SK-N-SH (cell line): ENCODE data around the gene CUBN. TPM values are rescaled to one million over a fixed set of nuclear protein-coding genes. Genes with fewer than 3 reads are reported as not detected.
A peak's percentile ranks its signal among the peaks of the same experiment; 100 is the strongest.
"Not testable (repeated sequence)": the region's sequence is repeated elsewhere in the genome, so short reads cannot be mapped to it uniquely, and the experiment has no call there.

Experiments used
- CTCF ChIA-PET: fragments of 300-600, 350-600 bp; formaldehyde crosslinking; extraction: SDS; loops from one replicate; lab custom pipeline; 2021; lab: Yijun Ruan, JAX
- POLR2A ChIA-PET: fragments of 350-600 bp; sonication (Branson Sonifier 250); formaldehyde crosslinking; extraction: SDS; loops from one replicate; lab custom pipeline; 2020; ENCODE audit warnings: antibody characterized with exemption, inconsistent platforms; lab: Yijun Ruan, JAX
- DNase-seq: peaks from one replicate; pipeline ENCODE4 v3.0.0; 2012
- H2AFZ ChIP-seq: fragments of 200-600 bp; sonication (generic); 2 replicates; pipeline ENCODE4 v1.8.1; 2016; ENCODE audit warnings: antibody characterized with exemption, mild to moderate bottlenecking, low read depth
- H3F3A ChIP-seq: fragments of 200-600 bp; sonication (generic); replicated peaks from 2 replicates; pipeline ENCODE3; 2016; ENCODE audit warnings: antibody characterized with exemption, mild to moderate bottlenecking; ENCODE audit not compliant: insufficient read depth
- H3K27ac ChIP-seq, 2 experiments: fragments of 200-500 bp in 1 of 2; fragments of 200-600 bp in 1 of 2; sonication (Bioruptor generic) in 1 of 2; sonication (generic), shearing (Covaris generic) in 1 of 2; 2 replicates each; pipeline versions ENCODE4 v1.5.1 to v1.6.1; 2014 to 2016; ENCODE audit warnings: low read depth in 2 of 2, inconsistent platforms in 1 of 2, low read length in 1 of 2, mild to moderate bottlenecking in 1 of 2, mixed read lengths in 1 of 2
- H3K27me3 ChIP-seq: fragments of 200-600 bp; sonication (generic), shearing (Covaris generic); 2 replicates; pipeline ENCODE4 v1.6.1; 2016; ENCODE audit warnings: mixed run types; ENCODE audit not compliant: insufficient read depth
- H3K36me3 ChIP-seq, 2 experiments: fragments of 200-500 bp in 1 of 2; fragments of 200-600 bp in 1 of 2; sonication (Bioruptor generic) in 1 of 2; sonication (generic) in 1 of 2; replicated peaks in 1 of 2; 2 replicates each; pipeline versions ENCODE3 to v1.5.1; 2014 to 2016; ENCODE audit warnings: low read length in 1 of 2, mild to moderate bottlenecking in 1 of 2; ENCODE audit not compliant: insufficient read depth in 2 of 2, control insufficient read depth in 1 of 2
- H3K4me1 ChIP-seq, 2 experiments: fragments of 200-500 bp in 1 of 2; fragments of 200-600 bp in 1 of 2; sonication (Bioruptor generic) in 1 of 2; sonication (generic), shearing (Covaris generic) in 1 of 2; 2 replicates each; pipeline versions ENCODE4 v1.5.1 to v1.6.1; 2014 to 2016; ENCODE audit warnings: low read depth in 1 of 2, low read length in 1 of 2, mixed run types in 1 of 2; ENCODE audit not compliant: insufficient read depth in 2 of 2, control insufficient read depth in 1 of 2
- H3K4me2 ChIP-seq: fragments of 200-600 bp; sonication (generic), shearing (Covaris generic); 2 replicates; pipeline ENCODE4 v1.6.1; 2017; ENCODE audit warnings: mixed run types
- H3K4me3 ChIP-seq, 2 experiments: fragments of 200-500 bp in 1 of 2; fragments of 200-600 bp in 1 of 2; sonication (Bioruptor generic) in 1 of 2; sonication (generic), shearing (Covaris generic) in 1 of 2; 2 replicates each; pipeline versions ENCODE4 v1.5.1 to v1.8.1; 2014 to 2016; ENCODE audit warnings: low read depth in 2 of 2, inconsistent platforms in 1 of 2, low read length in 1 of 2, mild to moderate bottlenecking in 1 of 2, mixed read lengths in 1 of 2, moderate library complexity in 1 of 2
- H3K79me2 ChIP-seq: fragments of 200-600 bp; sonication (generic); 2 replicates; pipeline ENCODE4 v1.8.1; 2017; ENCODE audit warnings: mild to moderate bottlenecking; ENCODE audit not compliant: insufficient read depth
- H3K9ac ChIP-seq: fragments of 200-600 bp; sonication (generic); 2 replicates; pipeline ENCODE4 v1.6.1; 2017; ENCODE audit warnings: mixed run types
- H3K9me2 ChIP-seq: fragments of 200-600 bp; sonication (generic); 2 replicates; pipeline ENCODE4 v1.6.1; 2017; ENCODE audit warnings: mixed run types
- H3K9me3 ChIP-seq: fragments of 200-600 bp; sonication (generic); 2 replicates; pipeline ENCODE4 v1.6.1; 2017; ENCODE audit warnings: mixed run types, mild to moderate bottlenecking, moderate library complexity
- H4K20me1 ChIP-seq: fragments of 200-600 bp; sonication (generic); 2 replicates; pipeline ENCODE4 v1.6.1; 2017; ENCODE audit warnings: mild to moderate bottlenecking, mixed run types; ENCODE audit not compliant: insufficient read depth
- CHD2 ChIP-seq: fragments of 150-350 bp; IDR thresholded peaks from 2 replicates; pipeline ENCODE4 v1.6.1; 2018; ENCODE audit warnings: low read length; ENCODE audit not compliant: partially characterized antibody
- FOSL2 ChIP-seq: IDR thresholded peaks from 2 replicates; pipeline ENCODE4 v1.4.0; 2012; ENCODE audit warnings: low read depth, mild to moderate bottlenecking, moderate library complexity, borderline replicate concordance
- GATA2 ChIP-seq: sonication (generic); formaldehyde crosslinking; IDR thresholded peaks from 2 replicates; pipeline ENCODE4 v1.5.0; 2020; ENCODE audit warnings: mild to moderate bottlenecking, missing genetic modification reagents
- JUND ChIP-seq: IDR thresholded peaks from 2 replicates; pipeline ENCODE4 v1.4.0; 2012
- PBX3 ChIP-seq: IDR thresholded peaks from 2 replicates; pipeline ENCODE4; 2012
- RAD21 ChIP-seq: IDR thresholded peaks from 2 replicates; pipeline ENCODE4 v1.6.1; 2012; ENCODE audit warnings: mild to moderate bottlenecking, low read length
- REST ChIP-seq: IDR thresholded peaks from 2 replicates; pipeline ENCODE4 v1.6.1; 2012; ENCODE audit warnings: mild to moderate bottlenecking, low read depth, low read length, moderate library complexity
- RXRA ChIP-seq: IDR thresholded peaks from 2 replicates; pipeline ENCODE4 v1.4.0; 2012; ENCODE audit warnings: low read depth, mild to moderate bottlenecking, borderline replicate concordance
- SMC3 ChIP-seq: IDR thresholded peaks from 2 replicates; pipeline ENCODE4 v1.6.1; 2012; ENCODE audit warnings: low read depth, low read length, improper control_type of control experiment
- TCF12 ChIP-seq: IDR thresholded peaks from 2 replicates; pipeline ENCODE4 v1.4.0; 2012
- WGBS: methylation state at CpG from one replicate; pipeline ENCODE4 v1.1.6; 2017; ENCODE audit warnings: low lambda C conversion rate; 5-methylcytosine and 5-hydroxymethylcytosine counted together
- polyA plus RNA-seq, 3 experiments: library from polyadenylated mRNA; depleted of rRNA; stranded (reverse); fragments of >200 nt; gene quantifications; 2 replicates each; pipeline ENCODE4 v1.2.3, GENCODE V29; 2012

CUBN gene
- polyA plus RNA-seq, 1 of the 3 experiments (the other 2 are of a cell fraction) = 2.4 TPM

GRCh38 chr10:17114878-17115444 is 14.7 kb downstream of the CUBN start:
- WGBS = 76% methylated on average over 13 of the region's 13 CpGs
- H2AFZ ChIP-seq, H3K9ac ChIP-seq, DNase-seq, H3K9me2 ChIP-seq, H4K20me1 ChIP-seq, H3K4me1 ChIP-seq, H3K36me3 ChIP-seq, H3K9me3 ChIP-seq, H3K4me3 ChIP-seq, POLR2A ChIA-PET, H3K79me2 ChIP-seq, H3K27me3 ChIP-seq, CTCF ChIA-PET: not testable (repeated sequence)
- peak overlapping the region in 1 of 2 experiments; percentile 57; a peak in 2 of 4 replicates for H3K27ac ChIP-seq
- peaks cover 27% of the 10 kb centered on the region for H3F3A ChIP-seq
- TF ChIP-seq FOSL2 (0 out of 2 replicates have a peak, but pooled peaks have one; percentile 4), JUND (peak; percentile 22; the same call in 1 of the 2 replicates), PBX3 (peak; percentile 16; the same call in 1 of the 2 replicates), RXRA (peak; percentile 40; the same call in 1 of the 2 replicates), TCF12 (peak; percentile 41; the same call in 1 of the 2 replicates)
- peak overlapping the region; percentile 6; the same call in 1 of the 2 replicates for H3K4me2 ChIP-seq

- no peak for DNase-seq
- POLR2A ChIA-PET = no interaction called here
These were observed 15.6 kb downstream of the CUBN start for GRCh38 chr10:17113889-17114540.

More at GRCh38 chr10:17113889-17114540, 15.6 kb downstream of the CUBN start:
- Histone ChIP-seq H4K20me1 (no peaks in the 10 kb centered on the region), H3F3A (peaks cover 30% of the 10 kb centered on the region), H3K4me3 (no peak overlapping the region), H3K4me1 (peaks cover 0 to 7% of the 10 kb centered on the region in 2 experiments), H3K27me3 (no peaks in the 10 kb centered on the region), H3K79me2 (no peaks in the 10 kb centered on the region), H2AFZ (no peak overlapping the region), H3K36me3 (no peaks in the 10 kb centered on the region), H3K9ac (no peak overlapping the region), H3K9me2 (no peaks in the 10 kb centered on the region), H3K4me2 (no peak overlapping the region), H3K9me3 (no peaks in the 10 kb centered on the region), H3K27ac (peak overlapping the region in 1 of 2 experiments; percentile 57; a peak in 2 of 4 replicates)
- CTCF ChIA-PET = interaction anchor here (0.7 to 1.8 kb wide), 2 partner anchors 12 to 37 kb away, joined by 3 to 5 read pairs; no protein-coding TSS in a partner anchor
- 93% methylated on average over 6 of the region's 7 CpGs for WGBS
- TF ChIP-seq REST (peak; percentile 88), SMC3 (no peak), CHD2 (no peak), GATA2 (CRISPR knock-in tag) (no peak), RAD21 (no peak)
